HCT116 (cell line): Measurements from ENCODE around the gene PRKN. TPM values are rescaled to one million over a fixed set of nuclear protein-coding genes. Genes with fewer than 3 reads are reported as not detected.

ENCODE experiments used
- ATAC-seq: fragments of 200-7000 bp; cut with Tn5 transposase; 2 replicates; pipeline ENCODE4 v1.9.1; 2020; ENCODE audit warnings: mild to moderate bottlenecking, moderate library complexity
- BruUV-seq: library from RNA; stranded (reverse); fragments of 400-500 nt; replicated peaks from 2 replicates; lab custom pipeline; 2021; lab: Mats Ljungman, UMichigan
- CTCF ChIA-PET: fragments of 300-600 bp; sonication (Branson Sonifier 250); formaldehyde crosslinking; loops from one replicate; lab custom pipeline; 2021; ENCODE audit warnings: antibody characterized with exemption; lab: Charles Lee
- POLR2A ChIA-PET: fragments of 300-600, 350-600 bp; sonication (Branson Sonifier 250); formaldehyde crosslinking; loops from one replicate; lab custom pipeline; 2021; ENCODE audit warnings: antibody characterized with exemption; lab: Charles Lee
- RAD21 ChIA-PET, 2 experiments: fragments of 300-600 bp; sonication (Branson Sonifier 250); formaldehyde crosslinking; loops; one replicate each; lab custom pipeline; 2023; ENCODE audit warnings: low total read pairs in 2 of 2; ENCODE audit not compliant: uncharacterized antibody in 2 of 2, unreplicated experiment in 2 of 2, low non-redundant PET in 1 of 2; lab: Charles Lee
- DNase-seq: peaks from one replicate; pipeline ENCODE4 v3.0.0-alpha.2; 2010; ENCODE audit warnings: low read depth, low spot score
- H2AFZ ChIP-seq: fragments of 200-600 bp; shearing (Covaris generic), sonication (generic); 2 replicates; pipeline ENCODE4 v1.6.1; 2017; ENCODE audit warnings: low read depth, mixed run types, mixed read lengths, antibody characterized with exemption, low read length; ENCODE audit not compliant: poor library complexity, severe bottlenecking
- H3K27ac ChIP-seq: 2 replicates; pipeline ENCODE4 v1.5.1; 2012; ENCODE audit warnings: low read depth, low read length
- H3K27me3 ChIP-seq: fragments of 200-600 bp; sonication (generic); 2 replicates; pipeline ENCODE4 v1.6.1; 2016; ENCODE audit warnings: mixed run types, low read length, mixed read lengths; ENCODE audit not compliant: insufficient read depth
- H3K36me3 ChIP-seq, 2 experiments: fragments of 200-500 bp in 1 of 2; fragments of 200-600 bp in 1 of 2; sonication (Bioruptor generic) in 1 of 2; sonication (generic) in 1 of 2; 2 replicates each; pipeline versions ENCODE4 v1.5.1 to v1.6.1; 2014 to 2016; ENCODE audit warnings: low read length in 2 of 2, inconsistent platforms in 1 of 2, mixed read lengths in 1 of 2, mixed run types in 1 of 2; ENCODE audit not compliant: insufficient read depth in 2 of 2, control insufficient read depth in 1 of 2
- H3K4me1 ChIP-seq, 2 experiments: fragments of 200-600 bp in 1 of 2; sonication (generic) in 1 of 2; 2 replicates each; pipeline versions ENCODE4 v1.5.1 to v1.6.1; 2012 to 2017; ENCODE audit warnings: low read length in 2 of 2, inconsistent platforms in 1 of 2, mild to moderate bottlenecking in 1 of 2, mixed read lengths in 1 of 2, mixed run types in 1 of 2, moderate library complexity in 1 of 2; ENCODE audit not compliant: insufficient read depth in 2 of 2, control insufficient read depth in 1 of 2
- H3K4me2 ChIP-seq: fragments of 200-600 bp; sonication (generic); 2 replicates; pipeline ENCODE4 v1.6.1; 2017; ENCODE audit warnings: mixed run types, low read length, mixed read lengths
- H3K4me3 ChIP-seq, 2 experiments: fragments of 200-600 bp in 1 of 2; sonication (generic) in 1 of 2; replicated peaks in 1 of 2; 2 replicates each; pipeline ENCODE4 v1.5.1; 2011 to 2016; ENCODE audit warnings: low read length in 2 of 2, control low read depth in 1 of 2, low read depth in 1 of 2, mild to moderate bottlenecking in 1 of 2, mixed read lengths in 1 of 2, mixed run types in 1 of 2
- H3K79me2 ChIP-seq: fragments of 200-600 bp; sonication (generic); 2 replicates; pipeline ENCODE4 v1.6.1; 2017; ENCODE audit warnings: mild to moderate bottlenecking, mixed run types, low read length, moderate library complexity, mixed read lengths; ENCODE audit not compliant: insufficient read depth
- H3K9ac ChIP-seq: fragments of 200-600 bp; sonication (generic); 2 replicates; pipeline ENCODE4 v1.6.1; 2016; ENCODE audit warnings: low read length, mixed read lengths
- H3K9me2 ChIP-seq: fragments of 200-600 bp; sonication (generic), shearing (Covaris generic); 2 replicates; pipeline ENCODE4 v1.6.1; 2017; ENCODE audit warnings: mixed run types, mild to moderate bottlenecking, moderate library complexity; ENCODE audit not compliant: insufficient read depth
- H3K9me3 ChIP-seq, 2 experiments: fragments of 200-500 bp in 1 of 2; fragments of 200-600 bp in 1 of 2; sonication (Bioruptor generic) in 1 of 2; sonication (generic) in 1 of 2; 2 replicates each; pipeline ENCODE4 v1.6.1; 2014 to 2017; ENCODE audit warnings: low read length in 2 of 2, mixed read lengths in 2 of 2, inconsistent platforms in 1 of 2, low read depth in 1 of 2, mild to moderate bottlenecking in 1 of 2, mixed run types in 1 of 2, moderate library complexity in 1 of 2; ENCODE audit not compliant: control insufficient read depth in 1 of 2, insufficient read depth in 1 of 2
- H4K20me1 ChIP-seq: fragments of 200-600 bp; sonication (generic), shearing (Covaris generic); 2 replicates; pipeline ENCODE4 v1.6.1; 2017; ENCODE audit warnings: mixed run types, mild to moderate bottlenecking, moderate library complexity; ENCODE audit not compliant: insufficient read depth
- CBX3 ChIP-seq: IDR thresholded peaks from 2 replicates; pipeline ENCODE4 v1.6.1; 2012; ENCODE audit warnings: low read depth
- CEBPB ChIP-seq: IDR thresholded peaks from 2 replicates; pipeline ENCODE4 v1.6.1; 2012; ENCODE audit warnings: low read depth
- EGR1 ChIP-seq: IDR thresholded peaks from 2 replicates; pipeline ENCODE4 v1.6.1; 2012; ENCODE audit warnings: low read depth
- ELF1 ChIP-seq: IDR thresholded peaks from 2 replicates; pipeline ENCODE4 v1.6.1; 2012; ENCODE audit warnings: low read depth, borderline replicate concordance
- EZH2 ChIP-seq: fragments of 200-600 bp; sonication (generic); IDR thresholded peaks from 2 replicates; pipeline ENCODE4 v1.6.1; 2017; ENCODE audit warnings: antibody characterized with exemption, mixed run types
- EZH2phosphoT487 ChIP-seq: fragments of 200-600 bp; IDR thresholded peaks from 2 replicates; pipeline ENCODE4 v1.6.1; 2018; ENCODE audit warnings: antibody characterized with exemption, borderline replicate concordance
- FOSL1 ChIP-seq: IDR thresholded peaks from 2 replicates; pipeline ENCODE4 v1.6.1; 2012; ENCODE audit warnings: low read depth
- JUND ChIP-seq: IDR thresholded peaks from 2 replicates; pipeline ENCODE4 v1.6.1; 2012
- POLR2AphosphoS5 ChIP-seq: IDR thresholded peaks from 2 replicates; pipeline ENCODE4 v1.6.1; 2011; ENCODE audit warnings: mild to moderate bottlenecking, low read depth, low read length, moderate library complexity
- RAD21 ChIP-seq: IDR thresholded peaks from 2 replicates; pipeline ENCODE4 v1.6.1; 2012; ENCODE audit warnings: low read depth, mild to moderate bottlenecking
- SP1 ChIP-seq: IDR thresholded peaks from 2 replicates; pipeline ENCODE4 v1.6.1; 2012; ENCODE audit warnings: low read depth
- SRF ChIP-seq: IDR thresholded peaks from 2 replicates; pipeline ENCODE4 v1.6.1; 2012; ENCODE audit warnings: low read depth
- ZFX ChIP-seq: fragments of 450-650 bp; IDR thresholded peaks from 2 replicates; pipeline ENCODE4 v1.6.1; 2017
- ZNF274 ChIP-seq: fragments of 200-500 bp; sonication (Bioruptor generic); IDR thresholded peaks from 2 replicates; pipeline ENCODE4 v1.6.1; 2014; ENCODE audit warnings: mild to moderate bottlenecking, low read depth, low read length, inconsistent platforms
- intact Hi-C: fragments of 100-400 bp; cut with micrococcal nuclease; formaldehyde crosslinking; loops from 2 replicates; pipeline ENCODE4 v1.10.0; 2022
- total RNA-seq: library from RNA; stranded (reverse); gene quantifications from one replicate; pipeline ENCODE4 v1.2.1, GENCODE V29; 2021; ENCODE audit not compliant: unreplicated experiment
- TF ChIP-seq, protein P1 (sequence below): IDR thresholded peaks from 2 replicates; pipeline ENCODE4 v1.6.1; 2012; ENCODE audit warnings: low read depth
- TF ChIP-seq, protein P2 (sequence below): IDR thresholded peaks from 2 replicates; pipeline ENCODE4 v1.6.1; 2011; ENCODE audit warnings: mild to moderate bottlenecking, low read length, moderate library complexity; ENCODE audit not compliant: insufficient replicate concordance; ENCODE audit errors: extremely low read depth

PRKN gene
- total RNA-seq, 1 experiment from 2014 or later = 2.6 TPM

DNA sequence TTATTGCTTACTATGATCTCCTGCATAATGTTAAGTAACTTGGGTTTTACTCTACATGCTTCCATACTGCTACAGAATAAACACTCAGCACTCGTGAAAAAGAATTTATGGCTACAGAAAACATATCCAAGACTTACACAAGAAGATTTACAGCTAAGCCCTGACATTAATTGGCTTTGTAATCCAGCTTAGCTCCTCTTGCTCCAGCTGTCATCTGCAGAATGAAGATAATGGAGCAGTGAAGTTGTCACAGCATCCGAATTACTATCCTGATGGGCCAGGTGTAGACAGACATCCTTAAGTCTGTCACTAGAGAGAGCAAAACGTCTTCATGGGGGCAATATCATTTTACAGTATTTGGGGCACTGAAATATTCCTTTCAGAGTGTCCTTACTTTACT, 155.3 kb downstream of the PRKN start:
- no peak for DNase-seq
- H3K4me1 ChIP-seq = no peaks in the 10 kb centered on the region
- H3K9me2 ChIP-seq = no peaks in the 10 kb centered on the region
- H3K27me3 ChIP-seq = no peaks in the 10 kb centered on the region
- 0 out of 4 replicates have a peak, but pooled peaks cover 0 to 3% of the 10 kb centered on the region in 2 experiments for H3K9me3 ChIP-seq
- H2AFZ ChIP-seq = no peak overlapping the region
- RAD21 ChIA-PET = no interaction called here
- CTCF ChIA-PET = no interaction called here
- H3K9ac ChIP-seq = no peak overlapping the region
- no TSS peak for BruUV-seq
- no peaks in the 10 kb centered on the region for H3K36me3 ChIP-seq
- no peaks in the 10 kb centered on the region for H3K79me2 ChIP-seq
- H4K20me1 ChIP-seq = no peaks in the 10 kb centered on the region
- intact Hi-C loops = no loop called here
- no peak for TF ChIP-seq POLR2AphosphoS5
- no peak for TF ChIP-seq JUND
- no peak for TF ChIP-seq ELF1
- TF ChIP-seq EZH2phosphoT487 = no peak
- no peak for TF ChIP-seq ZNF274
- no peak for TF ChIP-seq CBX3
- TF ChIP-seq SP1 = no peak
- H3K4me3 ChIP-seq = no peak overlapping the region
- H3K27ac ChIP-seq = no peak overlapping the region
- no peak overlapping the region for H3K4me2 ChIP-seq
- POLR2A ChIA-PET = no interaction called here
- ATAC-seq = no peak

DNA sequence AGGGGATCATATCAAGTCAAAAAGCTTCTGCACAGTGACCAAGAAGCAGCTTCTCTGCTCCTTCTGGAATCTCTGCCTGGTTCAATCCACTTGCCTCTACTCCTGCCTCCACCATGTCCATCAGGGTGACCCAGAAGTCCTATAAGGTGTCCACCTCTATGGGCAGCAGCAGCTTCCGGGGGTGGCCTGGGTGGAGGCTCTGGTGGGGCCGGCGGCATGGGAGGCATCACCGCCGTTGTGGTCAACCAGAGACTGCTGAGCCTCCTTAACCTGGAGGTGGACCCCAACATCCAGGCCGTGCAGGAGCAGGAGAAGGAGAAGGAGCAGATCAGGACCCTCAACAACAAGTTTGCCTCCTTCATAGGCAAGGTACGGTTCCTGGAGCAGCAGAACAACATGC, 159.3 kb downstream of the PRKN start:
- ChIA-PET POLR2A (no interaction called here), RAD21 (no interaction called here), CTCF (no interaction called here)
- H3K4me1 ChIP-seq = no peaks in the 10 kb centered on the region
- H3K27me3 ChIP-seq = no peaks in the 10 kb centered on the region
- no peak overlapping the region for H2AFZ ChIP-seq
- DNase-seq (no peak), ATAC-seq (no peak)
- no peaks in the 10 kb centered on the region for H3K36me3 ChIP-seq
- intact Hi-C loops = no loop called here
- no peaks in the 10 kb centered on the region for H4K20me1 ChIP-seq
- 0 out of 4 replicates have a peak, but pooled peaks cover 0 to 3% of the 10 kb centered on the region in 2 experiments for H3K9me3 ChIP-seq
- H3K9me2 ChIP-seq = no peaks in the 10 kb centered on the region
- no peak overlapping the region for H3K9ac ChIP-seq
- H3K4me3 ChIP-seq = no peak overlapping the region
- no peak overlapping the region for H3K27ac ChIP-seq
- H3K79me2 ChIP-seq = no peaks in the 10 kb centered on the region
- H3K4me2 ChIP-seq = no peak overlapping the region
- no TSS peak for BruUV-seq
- TF ChIP-seq CEBPB = no peak
- TF ChIP-seq, protein P1, sequence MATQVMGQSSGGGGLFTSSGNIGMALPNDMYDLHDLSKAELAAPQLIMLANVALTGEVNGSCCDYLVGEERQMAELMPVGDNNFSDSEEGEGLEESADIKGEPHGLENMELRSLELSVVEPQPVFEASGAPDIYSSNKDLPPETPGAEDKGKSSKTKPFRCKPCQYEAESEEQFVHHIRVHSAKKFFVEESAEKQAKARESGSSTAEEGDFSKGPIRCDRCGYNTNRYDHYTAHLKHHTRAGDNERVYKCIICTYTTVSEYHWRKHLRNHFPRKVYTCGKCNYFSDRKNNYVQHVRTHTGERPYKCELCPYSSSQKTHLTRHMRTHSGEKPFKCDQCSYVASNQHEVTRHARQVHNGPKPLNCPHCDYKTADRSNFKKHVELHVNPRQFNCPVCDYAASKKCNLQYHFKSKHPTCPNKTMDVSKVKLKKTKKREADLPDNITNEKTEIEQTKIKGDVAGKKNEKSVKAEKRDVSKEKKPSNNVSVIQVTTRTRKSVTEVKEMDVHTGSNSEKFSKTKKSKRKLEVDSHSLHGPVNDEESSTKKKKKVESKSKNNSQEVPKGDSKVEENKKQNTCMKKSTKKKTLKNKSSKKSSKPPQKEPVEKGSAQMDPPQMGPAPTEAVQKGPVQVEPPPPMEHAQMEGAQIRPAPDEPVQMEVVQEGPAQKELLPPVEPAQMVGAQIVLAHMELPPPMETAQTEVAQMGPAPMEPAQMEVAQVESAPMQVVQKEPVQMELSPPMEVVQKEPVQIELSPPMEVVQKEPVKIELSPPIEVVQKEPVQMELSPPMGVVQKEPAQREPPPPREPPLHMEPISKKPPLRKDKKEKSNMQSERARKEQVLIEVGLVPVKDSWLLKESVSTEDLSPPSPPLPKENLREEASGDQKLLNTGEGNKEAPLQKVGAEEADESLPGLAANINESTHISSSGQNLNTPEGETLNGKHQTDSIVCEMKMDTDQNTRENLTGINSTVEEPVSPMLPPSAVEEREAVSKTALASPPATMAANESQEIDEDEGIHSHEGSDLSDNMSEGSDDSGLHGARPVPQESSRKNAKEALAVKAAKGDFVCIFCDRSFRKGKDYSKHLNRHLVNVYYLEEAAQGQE = no peak
- TF ChIP-seq RAD21 = no peak
- no peak for TF ChIP-seq EZH2
- TF ChIP-seq FOSL1 = no peak
- TF ChIP-seq ZNF274 = no peak
- TF ChIP-seq CBX3 = no peak
- TF ChIP-seq JUND = no peak
- no peak for TF ChIP-seq EZH2phosphoT487
- no peak for TF ChIP-seq ZFX
- no peak for TF ChIP-seq SP1
- TF ChIP-seq, protein P2, sequence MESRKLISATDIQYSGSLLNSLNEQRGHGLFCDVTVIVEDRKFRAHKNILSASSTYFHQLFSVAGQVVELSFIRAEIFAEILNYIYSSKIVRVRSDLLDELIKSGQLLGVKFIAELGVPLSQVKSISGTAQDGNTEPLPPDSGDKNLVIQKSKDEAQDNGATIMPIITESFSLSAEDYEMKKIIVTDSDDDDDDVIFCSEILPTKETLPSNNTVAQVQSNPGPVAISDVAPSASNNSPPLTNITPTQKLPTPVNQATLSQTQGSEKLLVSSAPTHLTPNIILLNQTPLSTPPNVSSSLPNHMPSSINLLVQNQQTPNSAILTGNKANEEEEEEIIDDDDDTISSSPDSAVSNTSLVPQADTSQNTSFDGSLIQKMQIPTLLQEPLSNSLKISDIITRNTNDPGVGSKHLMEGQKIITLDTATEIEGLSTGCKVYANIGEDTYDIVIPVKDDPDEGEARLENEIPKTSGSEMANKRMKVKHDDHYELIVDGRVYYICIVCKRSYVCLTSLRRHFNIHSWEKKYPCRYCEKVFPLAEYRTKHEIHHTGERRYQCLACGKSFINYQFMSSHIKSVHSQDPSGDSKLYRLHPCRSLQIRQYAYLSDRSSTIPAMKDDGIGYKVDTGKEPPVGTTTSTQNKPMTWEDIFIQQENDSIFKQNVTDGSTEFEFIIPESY = no peak
- no peak for TF ChIP-seq POLR2AphosphoS5
- TF ChIP-seq ELF1 = no peak
- TF ChIP-seq EGR1 = no peak
- no peak for TF ChIP-seq SRF
